ENCODE results near the gene ITGA11.

ITGA11 gene

GRCh38 chr15:68346979-68347378 lies 85.0 kb downstream of the ITGA11 start:
- DNase-seq = no peak

DNA sequence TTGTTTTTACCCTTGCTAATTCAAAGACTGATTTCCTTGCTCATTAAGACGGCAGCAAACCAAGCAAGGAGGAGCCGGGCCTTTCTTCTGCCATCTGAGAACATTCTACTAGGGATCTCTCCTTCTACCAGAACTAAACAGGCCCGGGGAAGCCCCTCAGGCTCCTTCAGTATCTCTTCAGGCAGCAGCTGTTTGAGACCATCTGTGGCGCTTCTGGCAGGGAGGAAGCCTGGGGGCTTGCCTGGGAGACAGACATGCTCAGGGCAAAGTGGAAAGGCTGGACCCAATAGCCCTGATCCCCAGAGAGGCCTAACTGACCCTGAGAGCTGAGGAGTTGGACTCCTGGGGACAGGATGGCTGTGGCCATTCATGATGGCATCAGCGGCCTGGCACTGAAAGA lies 86.5 kb downstream of the ITGA11 start:
- DNase-seq = no peak

- no peak for DNase-seq
These were observed 87.4 kb downstream of the ITGA11 start for GRCh38 chr15:68344600-68344999.

- DNase-seq = no peak
These were observed 88.3 kb downstream of the ITGA11 start for GRCh38 chr15:68343579-68344225.

DNA sequence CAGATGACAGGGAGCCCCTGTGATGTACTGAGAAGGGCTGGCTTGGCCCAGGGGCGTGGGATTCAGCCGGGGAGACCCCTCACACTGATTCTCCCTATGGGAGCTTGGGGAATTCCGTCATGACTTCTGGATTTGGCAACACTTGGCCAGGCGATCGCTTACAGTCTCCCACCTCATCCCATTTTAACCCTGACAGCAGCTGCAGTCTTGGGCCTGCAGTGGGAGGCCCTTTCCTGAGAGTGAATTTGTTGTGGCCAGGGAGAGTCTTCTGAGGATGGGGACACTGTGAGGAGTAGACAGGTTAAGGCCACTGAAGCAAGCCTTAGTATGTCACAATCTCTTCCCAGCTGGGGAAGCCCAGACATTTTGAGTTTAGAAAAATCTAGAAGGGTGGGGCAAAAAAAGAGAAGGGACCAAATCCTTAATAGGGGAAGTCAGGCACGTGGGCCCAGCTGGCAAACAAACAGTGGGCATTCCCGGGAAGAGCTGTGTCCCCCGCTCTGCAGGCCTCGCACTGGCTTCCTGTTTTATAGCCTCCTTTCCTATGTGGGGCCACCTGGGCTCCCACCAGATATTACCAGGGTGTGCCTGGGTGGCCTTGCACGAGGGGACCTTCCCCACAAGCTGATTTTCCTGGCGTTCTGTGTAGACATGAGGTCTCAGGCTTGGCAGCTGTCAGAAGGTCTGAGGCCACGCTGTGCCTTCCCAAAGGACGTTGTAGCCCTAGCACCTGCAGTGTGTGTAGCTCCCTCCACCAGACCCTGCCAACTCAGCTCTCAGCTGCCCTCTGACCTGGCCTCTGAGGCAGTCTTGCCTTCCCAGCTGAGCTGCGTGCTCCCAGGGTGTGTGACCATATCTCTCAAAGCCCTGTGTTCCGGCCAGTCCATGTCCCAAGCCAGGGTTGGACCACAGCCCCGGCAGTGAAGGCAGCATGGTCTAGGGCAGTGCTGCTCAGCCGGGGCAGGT lies 89.9 kb downstream of the ITGA11 start:
- no peak for DNase-seq

DNA sequence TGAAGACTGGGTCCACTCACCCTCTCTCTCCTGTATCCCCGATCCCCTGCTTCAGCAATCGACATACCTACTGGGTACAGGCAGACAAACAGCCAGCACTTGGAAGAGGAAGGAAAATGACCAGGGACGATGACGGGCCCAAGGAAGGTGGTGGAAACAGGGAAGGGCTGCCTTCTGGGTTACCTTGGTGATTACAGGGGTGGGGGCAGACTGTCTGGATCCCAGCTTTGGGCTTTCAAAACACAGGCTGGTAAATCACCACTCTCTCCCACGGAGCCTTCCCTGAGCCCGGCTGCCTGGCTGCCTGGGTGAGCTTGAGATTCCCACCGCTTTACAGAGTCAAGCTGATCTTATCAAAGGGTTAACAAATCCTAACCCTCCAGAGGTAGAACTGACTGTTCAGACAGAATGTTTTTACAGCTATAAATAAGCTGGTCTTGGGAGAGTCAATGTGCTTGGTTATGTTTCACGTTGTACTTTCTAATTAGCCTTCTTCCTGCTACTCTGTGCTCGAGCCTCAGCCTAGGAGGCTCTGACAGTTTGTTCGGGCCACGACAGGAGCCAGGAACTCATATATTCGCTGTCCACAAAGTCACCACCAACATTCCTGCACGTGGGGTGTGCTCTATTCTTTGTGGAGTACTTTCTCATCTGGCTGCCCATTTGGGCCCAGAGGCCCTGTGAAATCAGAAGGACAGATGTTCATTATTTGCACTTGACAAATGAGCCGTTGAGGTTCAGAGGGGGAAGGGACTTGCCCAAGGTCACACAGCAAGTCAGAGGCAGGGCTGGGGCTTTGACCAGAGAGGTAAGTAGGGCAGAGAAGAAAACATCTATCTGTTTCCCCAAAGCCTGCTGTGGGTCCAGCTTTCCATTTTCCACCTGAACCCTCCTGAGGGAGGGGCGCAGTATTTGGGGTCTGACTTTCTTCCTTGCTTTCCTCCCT lies 91.0 kb downstream of the ITGA11 start:
- DNase-seq = no peak

DNA sequence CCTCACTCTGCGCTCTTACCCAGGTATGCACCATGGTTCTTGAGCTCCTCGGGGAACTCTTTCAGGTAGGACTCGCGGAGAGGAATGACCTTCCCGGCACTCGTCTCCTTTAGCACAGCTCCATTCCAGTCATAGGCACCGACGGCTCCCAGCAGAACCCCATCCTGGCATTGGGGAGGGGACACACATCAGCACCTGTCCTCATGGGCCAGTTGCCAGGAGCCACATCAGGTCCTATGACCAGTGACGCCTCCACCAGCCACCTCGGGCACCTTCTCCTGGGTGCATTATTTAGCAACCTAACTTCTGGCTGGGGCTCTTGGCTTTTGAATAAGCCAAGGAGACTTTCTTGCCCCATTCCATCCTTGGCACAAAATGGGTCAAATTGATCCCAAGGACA lies 92.5 kb downstream of the ITGA11 start:
- DNase-seq = no peak

DNA sequence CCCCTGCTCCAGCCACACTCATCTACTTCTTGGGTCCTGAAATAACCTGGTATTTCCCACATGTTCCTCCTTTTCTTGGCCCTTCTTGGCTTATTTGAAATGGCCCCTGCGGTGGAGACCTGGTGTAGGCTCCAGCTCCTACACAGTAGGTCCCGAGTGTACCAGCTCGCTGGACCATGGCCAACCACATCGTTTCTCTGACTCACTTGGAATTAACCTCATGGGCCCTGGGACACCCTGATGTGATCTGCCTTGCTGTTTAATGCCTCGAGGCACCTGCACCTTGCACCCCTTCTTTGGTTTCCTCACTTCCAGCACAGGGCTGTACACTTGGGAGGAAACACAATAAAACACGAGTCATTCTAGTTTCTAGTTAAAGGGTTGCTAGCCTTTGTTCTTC lies 94.1 kb downstream of the ITGA11 start:
- no peak for DNase-seq

- DNase-seq = no peak
These were observed 95.4 kb downstream of the ITGA11 start for GRCh38 chr15:68336516-68336915.

DNA sequence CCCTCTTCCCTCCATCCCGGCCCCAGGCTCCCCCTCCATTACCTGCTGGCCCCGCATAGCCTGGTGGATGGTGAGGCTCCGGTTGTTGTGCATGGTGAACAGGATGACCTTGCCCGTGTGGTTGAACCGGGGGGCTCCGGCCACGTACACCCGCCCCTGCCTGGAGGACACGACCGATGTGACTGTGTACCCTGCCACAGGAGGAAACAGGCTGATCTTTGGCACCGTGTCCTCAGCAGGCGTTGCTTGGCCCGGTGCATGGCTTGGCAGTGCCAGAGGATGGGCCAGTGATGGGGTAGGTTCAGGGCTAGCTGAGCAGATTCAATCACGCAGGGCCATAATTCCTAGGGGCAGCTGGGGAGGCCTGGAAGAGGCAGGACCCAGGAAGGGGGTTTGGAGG lies 96.3 kb downstream of the ITGA11 start:
- DNase-seq = no peak

GRCh38 chr15:68335251-68335650 lies 96.7 kb downstream of the ITGA11 start:
- DNase-seq = no peak

- DNase-seq = no peak
These were observed 97.3 kb downstream of the ITGA11 start for GRCh38 chr15:68334661-68335124.

DNA sequence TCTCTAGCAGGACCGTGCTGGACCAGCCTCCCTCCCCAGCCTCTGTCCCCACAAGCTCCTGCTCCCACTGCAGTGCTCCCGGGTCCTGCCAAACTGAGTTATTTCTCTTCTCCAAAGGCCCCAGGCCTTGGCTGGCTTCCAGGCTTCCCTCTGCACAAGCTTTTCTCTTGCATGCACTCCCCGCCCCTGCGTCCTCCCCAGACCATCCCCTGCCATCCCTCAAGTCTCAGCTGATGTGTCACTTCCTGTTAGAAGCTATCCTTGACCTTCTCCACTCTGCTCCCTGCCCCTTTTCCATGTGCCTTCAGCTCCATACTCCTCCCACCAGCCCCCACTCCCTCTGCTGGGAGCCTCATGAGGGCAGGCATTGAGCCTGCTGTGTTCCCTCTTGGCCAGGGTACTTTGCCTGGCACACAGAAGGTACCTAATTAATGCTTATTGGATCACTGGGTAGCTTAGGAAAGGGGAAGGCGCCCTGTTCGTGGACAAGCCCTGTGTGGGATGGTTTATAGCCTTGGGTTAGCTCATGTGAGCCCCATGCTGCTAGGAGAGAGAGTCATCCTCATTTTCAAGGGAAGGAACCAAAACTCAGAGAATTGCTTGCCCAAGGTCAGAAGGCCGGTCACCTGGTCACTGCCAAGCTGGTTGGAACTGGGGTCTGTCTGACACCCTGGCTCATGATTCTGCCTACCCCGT lies 98.0 kb downstream of the ITGA11 start:
- DNase-seq = no peak

GRCh38 chr15:68332266-68332665 lies 99.7 kb downstream of the ITGA11 start:
- DNase-seq = no peak

- no peak for DNase-seq
These were observed 101.1 kb downstream of the ITGA11 start for GRCh38 chr15:68330901-68331300.

GRCh38 chr15:68330416-68330815 lies 101.5 kb downstream of the ITGA11 start:
- DNase-seq = no peak

DNA sequence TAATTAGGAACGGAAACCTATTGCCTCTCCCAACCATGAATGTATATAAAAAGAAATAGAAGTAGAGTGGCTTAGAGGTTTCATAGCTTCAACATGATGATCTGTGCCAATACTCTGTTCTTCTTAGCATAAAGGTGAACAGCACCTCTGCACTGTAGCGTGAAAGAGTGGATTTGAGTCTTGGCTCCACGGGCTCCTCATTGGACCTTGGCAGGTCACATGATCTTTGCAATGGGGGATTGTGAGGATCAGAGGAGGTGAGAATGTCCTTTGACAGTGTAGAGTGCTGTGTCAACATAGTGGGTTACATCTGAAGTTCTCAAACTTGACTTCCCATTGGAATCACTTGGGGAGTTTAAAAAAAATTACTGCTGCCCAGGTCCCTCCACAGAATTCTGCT lies 103.0 kb downstream of the ITGA11 start:
- DNase-seq = no peak

DNA sequence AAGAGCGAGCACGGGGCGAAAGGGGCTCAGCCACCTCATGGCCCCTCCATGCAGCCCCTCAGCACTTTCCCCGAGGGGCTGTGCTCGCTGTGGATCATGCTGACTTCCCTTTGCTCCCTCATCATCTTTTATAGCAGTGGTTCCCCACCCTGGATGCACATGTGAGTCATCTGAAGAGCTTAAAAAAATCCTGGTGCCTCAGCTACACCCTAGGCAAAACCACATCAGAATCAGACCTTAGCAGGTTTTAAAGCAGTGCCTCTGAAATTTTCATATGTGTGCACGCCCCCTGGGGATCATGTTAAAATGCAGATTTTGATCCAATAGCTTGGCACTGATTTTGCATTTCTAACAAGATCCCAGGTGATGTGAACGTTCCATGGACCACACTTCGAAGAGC lies 103.5 kb downstream of the ITGA11 start:
- no peak for DNase-seq

GRCh38 chr15:68326711-68327354 lies 105.1 kb downstream of the ITGA11 start:
- no peak for DNase-seq

DNA sequence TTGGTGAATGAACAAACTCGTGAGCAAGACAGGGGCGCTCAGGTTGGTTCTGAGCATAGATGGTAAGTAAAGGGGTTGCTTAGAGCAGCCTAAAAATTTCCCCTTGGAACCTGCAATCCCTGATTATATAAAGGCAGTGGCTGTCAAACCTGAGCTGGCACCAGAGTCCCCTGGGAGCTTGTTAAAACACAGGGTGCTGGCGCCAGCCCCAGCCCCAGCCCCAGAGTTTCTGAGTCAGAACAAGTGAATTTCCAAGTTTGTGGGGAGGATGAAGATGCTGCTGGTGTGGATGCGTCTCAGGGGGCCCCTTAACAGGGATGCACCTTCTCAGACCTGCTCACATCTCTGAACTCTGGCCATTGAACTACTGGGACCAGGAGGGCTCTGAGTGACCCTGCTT lies 106.2 kb downstream of the ITGA11 start:
- DNase-seq = no peak

DNA sequence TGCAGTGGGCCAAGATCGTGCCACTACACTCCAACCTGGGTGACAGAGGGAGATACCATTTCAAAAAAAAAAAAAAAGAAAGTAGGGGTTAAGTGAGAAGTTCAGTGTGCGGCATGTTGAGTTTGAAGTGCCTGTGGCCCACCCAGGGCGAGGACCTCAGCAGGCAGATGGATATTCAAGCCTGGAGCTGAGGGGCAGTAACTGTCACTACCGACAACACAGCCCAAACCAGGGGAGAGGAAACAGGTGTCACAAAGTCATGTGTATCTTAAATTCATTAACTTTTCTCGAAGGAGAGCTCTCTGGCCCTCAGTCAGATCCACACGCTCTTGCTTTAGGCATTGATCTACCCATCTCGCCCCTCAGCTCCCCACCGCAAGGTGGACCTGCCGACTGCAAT lies 109.2 kb downstream of the ITGA11 start:
- DNase-seq = no peak

- DNase-seq = no peak
These were observed 110.7 kb downstream of the ITGA11 start for GRCh38 chr15:68321229-68321628.
